ENCODE measurements around the gene HDAC5.
A peak's percentile ranks its signal among the peaks of the same experiment; 100 is the strongest.

HDAC5 gene

DNA sequence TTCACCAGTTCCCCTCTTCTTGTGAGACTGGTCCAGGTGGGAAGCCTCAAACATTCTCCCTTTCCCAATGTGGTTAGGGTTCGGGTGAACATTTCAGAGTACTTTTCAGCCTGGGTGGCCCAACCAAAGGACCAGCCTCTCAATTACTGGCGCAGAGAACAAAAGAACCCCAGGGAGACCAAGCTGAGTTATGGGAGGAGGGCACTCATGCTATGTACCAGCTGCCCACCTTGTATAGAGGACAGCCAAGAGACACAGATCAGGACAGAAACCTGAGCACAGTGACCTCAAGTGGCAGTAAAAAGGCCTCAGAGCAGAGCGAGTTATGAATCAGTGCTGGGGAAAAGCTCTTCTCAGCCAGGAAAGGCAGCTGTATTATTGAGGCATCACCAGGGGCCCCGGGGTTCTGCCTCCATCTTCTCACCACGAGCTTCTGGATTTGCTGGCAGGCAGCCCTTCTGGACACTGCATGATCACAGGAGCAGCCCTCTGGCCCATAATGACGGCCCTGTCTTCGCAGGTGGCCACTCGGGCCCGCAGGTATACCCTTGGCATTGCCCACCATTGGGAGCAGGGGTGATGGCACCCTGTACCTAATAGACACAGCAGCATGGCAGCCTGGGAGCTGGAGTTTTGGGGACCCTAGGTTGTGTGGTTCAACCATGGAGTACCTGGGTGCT, 49.1 kb downstream of the HDAC5 start:
- in situ Hi-C loops (cut with HindIII; ENCODE audit: low pct_unique_long_range_greater_than_20kb, low sequenced_read_pairs): no loop called here
- DNase-seq (ENCODE audit: low read depth in 1 of 2, low spot score in 1 of 2): no peak
- TF ChIP-seq JUND (IDR thresholded peaks at IDR 0.05; ENCODE audit: low read depth): no peak

DNA sequence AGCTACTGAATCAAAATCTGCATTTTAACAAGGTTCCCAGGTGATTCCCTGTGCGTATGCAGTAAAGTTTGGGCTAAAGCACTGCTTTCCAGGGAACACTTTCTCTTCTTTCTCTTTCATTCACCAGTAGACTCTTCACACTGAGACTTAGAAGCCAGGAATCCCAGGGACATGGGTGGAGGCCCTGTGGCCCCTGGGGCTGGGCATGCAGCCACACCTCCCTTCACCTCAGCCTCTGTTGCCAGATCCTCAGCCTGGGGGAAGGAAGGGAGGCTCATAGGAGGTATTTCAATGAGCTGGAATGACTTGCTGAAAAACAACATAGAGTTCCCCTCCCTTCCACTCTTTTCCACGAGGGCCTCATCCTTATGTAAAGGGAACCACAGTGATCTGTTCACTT, 51.7 kb downstream of the HDAC5 start:
- peak in 1 of 2 experiments; percentile 55 for DNase-seq (ENCODE audit: low read depth in 1 of 2, low spot score in 1 of 2)
- in situ Hi-C loops (cut with HindIII; ENCODE audit: low pct_unique_long_range_greater_than_20kb, low sequenced_read_pairs): no loop called here

DNA sequence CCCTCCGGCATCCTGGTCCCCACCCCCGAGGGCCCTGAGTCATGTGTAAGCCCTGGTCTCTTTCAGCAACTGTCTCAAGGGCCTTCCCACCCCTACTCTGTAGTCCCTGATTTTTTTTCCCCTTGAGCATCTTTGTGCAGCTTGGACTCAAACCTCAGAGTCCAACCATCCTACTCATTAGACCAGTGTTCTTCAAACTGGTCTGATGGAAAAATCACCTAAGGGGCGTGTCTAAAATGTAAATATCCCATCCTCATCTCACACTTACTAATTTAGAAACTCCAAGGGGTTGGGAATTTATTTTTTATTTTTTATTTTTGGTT, 52.3 kb downstream of the HDAC5 start:
- no peak for DNase-seq (ENCODE audit: low read depth in 1 of 2, low spot score in 1 of 2)
- no peak for TF ChIP-seq JUND (IDR thresholded peaks at IDR 0.05; ENCODE audit: low read depth)
- in situ Hi-C loops (cut with HindIII; ENCODE audit: low pct_unique_long_range_greater_than_20kb, low sequenced_read_pairs): no loop called here

More for the DNA sequence above, 51.7 kb downstream of the HDAC5 start:
- TF ChIP-seq JUND (IDR thresholded peaks at IDR 0.05; ENCODE audit: low read depth): no peak

DNA sequence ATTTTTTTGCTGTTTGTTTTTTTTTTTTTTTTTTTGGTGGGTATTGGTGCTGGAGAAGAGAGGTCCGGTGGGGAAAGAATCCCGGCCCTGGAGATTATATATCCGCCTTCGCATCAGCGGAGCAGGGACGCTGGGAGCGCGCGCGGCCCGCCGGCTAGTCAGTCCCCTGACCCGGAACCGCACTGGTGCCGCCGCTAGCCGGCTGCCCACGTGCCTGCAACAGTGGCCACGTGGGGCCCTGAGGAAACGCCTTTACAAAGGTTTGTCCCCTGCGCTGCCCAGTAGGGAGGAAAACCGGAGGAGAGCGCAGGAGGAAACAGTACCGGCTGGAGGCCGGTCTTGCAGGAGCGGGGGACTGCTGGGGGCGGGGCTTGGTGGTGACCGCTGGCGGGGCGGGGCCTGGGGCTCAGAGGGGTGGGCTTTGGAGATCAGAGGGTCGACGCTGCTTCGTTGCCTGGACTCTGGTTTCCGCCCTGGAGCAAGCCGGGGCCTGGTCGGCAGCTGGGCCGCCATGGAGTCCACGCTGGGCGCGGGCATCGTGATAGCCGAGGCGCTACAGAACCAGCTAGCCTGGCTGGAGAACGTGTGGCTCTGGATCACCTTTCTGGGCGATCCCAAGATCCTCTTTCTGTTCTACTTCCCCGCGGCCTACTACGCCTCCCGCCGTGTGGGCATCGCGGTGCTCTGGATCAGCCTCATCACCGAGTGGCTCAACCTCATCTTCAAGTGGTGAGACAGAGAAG, 52.8 kb downstream of the HDAC5 start, which contains the start of gene G6PC3:
TSS of gene G6PC3 (plus strand) at position 281 of the 743 bp plus-strand sequence. CDS start at position 512, 231 bp downstream.
- peak; percentile 96 to 99 for DNase-seq (ENCODE audit: low read depth in 1 of 2, low spot score in 1 of 2)
- TF ChIP-seq JUND (IDR thresholded peaks at IDR 0.05; ENCODE audit: low read depth): 0 out of 2 replicates have a peak, but pooled peaks have one; percentile 23
- in situ Hi-C loops (cut with HindIII; ENCODE audit: low pct_unique_long_range_greater_than_20kb, low sequenced_read_pairs): no loop called here

DNA sequence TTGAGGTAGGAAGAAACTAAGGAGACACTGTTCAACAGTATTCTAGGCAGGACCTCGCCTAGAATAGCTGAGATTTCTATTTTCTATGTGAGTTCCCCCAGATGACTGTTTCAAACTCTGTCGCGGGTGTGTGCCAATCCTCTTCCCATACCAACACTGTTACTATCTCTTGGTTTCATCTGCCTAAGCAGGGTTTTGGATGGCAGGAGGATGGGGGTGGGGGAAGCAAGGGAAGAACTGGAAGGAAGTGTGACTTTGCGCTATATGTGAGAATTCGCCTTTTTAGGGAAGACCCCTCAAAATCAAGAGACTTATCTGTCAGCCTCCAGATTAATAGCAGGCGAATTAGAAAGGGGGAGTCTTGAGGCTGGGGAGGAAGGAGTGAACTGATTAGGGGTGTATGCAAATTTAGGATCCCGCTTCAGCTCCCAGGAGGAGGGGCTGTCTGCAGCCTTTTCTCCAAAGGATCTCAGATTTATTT, 53.4 kb downstream of the HDAC5 start:
- peak in 1 of 2 experiments; percentile 85 for DNase-seq (ENCODE audit: low read depth in 1 of 2, low spot score in 1 of 2)
- in situ Hi-C loops (cut with HindIII; ENCODE audit: low pct_unique_long_range_greater_than_20kb, low sequenced_read_pairs): no loop called here
- TF ChIP-seq JUND (IDR thresholded peaks at IDR 0.05; ENCODE audit: low read depth): no peak

DNA sequence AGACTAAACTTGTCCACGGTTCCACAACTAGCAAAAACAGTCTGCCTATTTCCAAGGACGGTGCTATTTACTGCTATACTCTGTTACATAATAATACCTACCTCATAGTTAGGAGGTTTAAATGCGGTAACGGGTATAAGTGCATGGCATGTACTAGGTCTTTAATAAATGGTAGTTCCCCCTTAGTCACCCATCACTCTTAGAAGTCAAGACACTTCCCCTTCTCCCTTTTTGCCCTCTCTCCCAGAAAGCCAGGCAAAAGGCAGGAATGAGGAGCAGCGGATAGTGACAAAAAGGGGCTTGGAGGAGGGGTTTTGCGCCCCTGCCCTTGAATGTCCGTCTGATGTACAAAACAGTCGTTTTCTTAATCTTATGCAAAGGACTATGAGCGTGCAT, 55.9 kb downstream of the HDAC5 start:
- DNase-seq (ENCODE audit: low read depth in 1 of 2, low spot score in 1 of 2): no peak
- no peak for TF ChIP-seq JUND (IDR thresholded peaks at IDR 0.05; ENCODE audit: low read depth)
- in situ Hi-C loops (cut with HindIII; ENCODE audit: low pct_unique_long_range_greater_than_20kb, low sequenced_read_pairs): no loop called here

DNA sequence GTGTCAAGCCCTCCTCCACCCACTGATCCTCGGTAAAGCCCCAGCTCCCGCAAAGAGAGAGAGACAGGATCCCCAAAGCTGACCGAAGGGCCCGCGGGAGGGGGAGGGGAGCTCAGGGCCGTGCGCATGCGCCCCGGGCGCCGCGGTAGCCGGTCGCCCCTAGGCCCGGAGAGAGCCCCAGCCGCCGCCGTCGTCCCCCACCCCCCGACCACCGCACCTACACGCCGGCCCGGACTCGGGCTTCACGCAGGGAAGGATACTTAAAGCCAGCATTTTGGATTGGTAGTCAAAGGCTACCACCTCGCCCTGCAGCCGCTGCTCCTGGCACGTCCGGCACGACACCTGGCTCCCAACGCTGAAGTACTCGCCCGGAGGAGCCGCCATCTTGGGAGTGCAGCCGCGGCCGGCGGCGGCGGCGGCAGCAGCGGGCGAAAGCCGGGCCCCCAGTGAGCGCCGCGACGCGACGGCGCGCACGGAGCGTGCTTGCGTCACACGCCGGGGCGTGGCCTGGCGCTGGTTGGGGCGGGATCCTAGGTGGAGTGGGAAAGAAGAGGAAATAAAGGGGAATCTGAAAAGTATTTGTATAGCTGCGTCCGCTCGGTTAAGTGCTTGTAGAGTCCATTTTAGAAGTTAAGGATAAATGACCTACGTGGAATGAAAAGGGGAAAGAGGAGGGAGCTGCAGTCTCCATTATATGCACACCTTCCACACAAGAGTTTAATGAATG, 57.1 kb downstream of the HDAC5 start, which contains the start of gene LSM12:
TSS of gene LSM12 (minus strand) at position 468 of the 727 bp plus-strand sequence. CDS start at position 384, 84 bp downstream.
- in situ Hi-C loops (cut with HindIII; ENCODE audit: low pct_unique_long_range_greater_than_20kb, low sequenced_read_pairs): no loop called here
- TF ChIP-seq JUND (IDR thresholded peaks at IDR 0.05; ENCODE audit: low read depth): no peak
- DNase-seq (ENCODE audit: low read depth in 1 of 2, low spot score in 1 of 2): peak; percentile 92 to 96

DNA sequence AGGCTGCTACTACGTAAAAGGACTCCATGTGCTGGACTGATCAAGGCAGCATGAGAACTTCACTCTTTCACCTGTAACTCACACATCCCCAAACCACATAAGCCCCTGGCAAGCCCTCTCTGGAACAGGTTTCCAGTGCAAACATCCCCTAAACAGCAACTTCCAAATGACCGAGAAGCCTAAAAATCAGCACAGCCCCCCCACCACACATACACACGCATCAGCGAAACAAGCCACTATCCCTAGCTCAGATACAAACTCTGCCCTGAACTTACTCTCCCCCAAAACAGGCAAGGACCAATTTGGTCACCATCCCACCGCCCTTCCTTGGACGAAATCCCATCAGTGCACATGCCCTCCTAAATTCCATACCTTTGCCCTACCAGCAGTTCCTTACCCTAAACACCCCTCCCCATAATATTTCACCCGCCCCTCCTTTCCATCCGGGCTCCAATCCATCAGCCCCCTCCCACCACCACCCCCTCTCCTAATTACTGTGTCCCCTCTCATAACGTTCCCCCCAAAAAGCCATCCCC, 57.7 kb downstream of the HDAC5 start:
- DNase-seq (ENCODE audit: low read depth in 1 of 2, low spot score in 1 of 2): no peak
- no peak for TF ChIP-seq JUND (IDR thresholded peaks at IDR 0.05; ENCODE audit: low read depth)
- in situ Hi-C loops (cut with HindIII; ENCODE audit: low pct_unique_long_range_greater_than_20kb, low sequenced_read_pairs): no loop called here

DNA sequence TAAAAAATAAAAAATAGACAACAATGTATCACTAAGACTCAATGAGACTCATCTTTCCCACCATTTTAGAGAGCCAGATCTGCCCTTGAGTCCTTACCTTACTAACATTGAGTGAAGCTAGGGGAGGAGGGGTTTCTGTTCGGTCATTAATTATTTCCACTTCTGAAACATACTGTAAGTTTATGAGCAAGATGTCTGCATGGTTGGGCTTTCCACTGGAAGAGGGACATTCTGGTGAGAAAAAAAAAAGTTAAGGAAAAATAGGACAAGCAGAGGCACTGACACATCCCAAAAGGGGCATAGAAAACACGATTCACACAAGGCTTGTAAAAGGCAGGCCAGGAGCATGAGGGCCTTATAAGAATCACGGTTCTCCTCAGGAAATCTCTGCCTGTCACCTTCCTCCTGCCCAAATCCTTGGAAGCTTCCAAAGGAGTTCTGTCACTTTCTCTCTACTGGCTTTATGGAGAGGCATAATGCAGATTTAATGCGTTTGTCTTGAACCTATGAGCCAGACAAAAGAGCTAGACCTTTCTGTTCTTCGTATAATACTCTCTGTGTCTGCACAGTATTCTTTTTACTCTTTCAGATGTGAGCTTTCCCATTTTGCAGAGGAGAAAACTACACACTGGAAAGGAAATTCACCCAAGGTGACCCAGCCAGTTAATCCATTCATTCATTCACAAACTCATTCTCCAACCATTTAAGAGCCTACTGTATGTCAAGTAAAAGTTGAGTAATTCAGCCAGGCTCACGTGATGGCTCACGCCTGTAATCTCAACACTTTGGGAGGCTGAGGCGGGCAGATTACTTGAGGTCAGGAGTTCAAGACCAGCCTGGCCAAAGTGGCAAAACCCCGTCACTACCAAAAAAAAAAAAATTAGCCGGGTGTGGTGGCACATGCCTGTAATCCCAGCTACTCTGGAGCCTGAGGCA, 59.5 kb downstream of the HDAC5 start:
- DNase-seq (ENCODE audit: low read depth in 1 of 2, low spot score in 1 of 2): no peak
- in situ Hi-C loops (cut with HindIII; ENCODE audit: low pct_unique_long_range_greater_than_20kb, low sequenced_read_pairs): no loop called here
- TF ChIP-seq JUND (IDR thresholded peaks at IDR 0.05; ENCODE audit: low read depth): no peak

DNA sequence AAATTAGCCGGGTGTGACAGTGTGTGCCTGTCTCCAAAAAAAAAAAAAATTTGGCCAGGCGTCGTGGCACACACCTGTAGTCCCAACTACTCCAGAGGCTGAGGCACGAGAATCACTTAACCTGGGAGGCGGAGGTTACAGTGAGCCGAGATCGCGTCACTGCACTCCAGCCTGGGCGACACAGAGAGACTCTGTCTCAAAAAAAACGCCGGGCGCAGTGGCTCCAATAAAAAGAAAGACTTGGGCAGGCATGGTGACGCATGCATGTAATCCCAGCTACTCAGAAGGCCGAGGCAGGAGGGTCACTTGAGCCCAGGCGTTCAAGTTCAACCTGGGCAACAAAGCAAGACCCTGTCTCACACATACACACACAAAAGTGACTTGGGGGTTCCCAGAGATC, 60.6 kb downstream of the HDAC5 start:
- no peak for DNase-seq (ENCODE audit: low read depth in 1 of 2, low spot score in 1 of 2)
- no peak for TF ChIP-seq JUND (IDR thresholded peaks at IDR 0.05; ENCODE audit: low read depth)
- in situ Hi-C loops (cut with HindIII; ENCODE audit: low pct_unique_long_range_greater_than_20kb, low sequenced_read_pairs): no loop called here

DNA sequence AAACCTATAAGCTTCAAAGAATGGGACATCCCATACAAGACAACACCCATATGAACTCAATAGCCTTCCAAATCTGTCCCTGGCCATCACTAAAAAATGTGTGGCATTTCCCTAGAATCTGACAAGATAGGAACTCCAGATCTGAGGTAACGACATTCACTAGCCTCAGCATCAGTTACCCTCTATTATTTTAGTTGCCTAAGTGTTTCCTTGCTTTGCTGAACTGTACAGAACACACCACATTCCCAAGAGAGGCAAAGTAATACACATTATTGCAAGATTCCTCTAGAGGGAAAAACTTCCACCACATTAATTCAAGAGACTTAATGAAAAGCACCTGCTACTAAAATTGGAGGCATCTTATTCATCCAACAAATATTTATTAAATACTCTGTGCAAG, 62.0 kb downstream of the HDAC5 start:
- DNase-seq (ENCODE audit: low read depth in 1 of 2, low spot score in 1 of 2): no peak
- in situ Hi-C loops (cut with HindIII; ENCODE audit: low pct_unique_long_range_greater_than_20kb, low sequenced_read_pairs): no loop called here
- TF ChIP-seq JUND (IDR thresholded peaks at IDR 0.05; ENCODE audit: low read depth): no peak

All from T47D (cell line).